AML-193 (cell line): Measurements from ENCODE around the gene CDCA4.

ENCODE experiments used
- DNase-seq, 2 experiments: peaks; one replicate each; lab custom pipeline; 2025; lab: John Stamatoyannopoulos, UW

The CDCA4 gene

DNA sequence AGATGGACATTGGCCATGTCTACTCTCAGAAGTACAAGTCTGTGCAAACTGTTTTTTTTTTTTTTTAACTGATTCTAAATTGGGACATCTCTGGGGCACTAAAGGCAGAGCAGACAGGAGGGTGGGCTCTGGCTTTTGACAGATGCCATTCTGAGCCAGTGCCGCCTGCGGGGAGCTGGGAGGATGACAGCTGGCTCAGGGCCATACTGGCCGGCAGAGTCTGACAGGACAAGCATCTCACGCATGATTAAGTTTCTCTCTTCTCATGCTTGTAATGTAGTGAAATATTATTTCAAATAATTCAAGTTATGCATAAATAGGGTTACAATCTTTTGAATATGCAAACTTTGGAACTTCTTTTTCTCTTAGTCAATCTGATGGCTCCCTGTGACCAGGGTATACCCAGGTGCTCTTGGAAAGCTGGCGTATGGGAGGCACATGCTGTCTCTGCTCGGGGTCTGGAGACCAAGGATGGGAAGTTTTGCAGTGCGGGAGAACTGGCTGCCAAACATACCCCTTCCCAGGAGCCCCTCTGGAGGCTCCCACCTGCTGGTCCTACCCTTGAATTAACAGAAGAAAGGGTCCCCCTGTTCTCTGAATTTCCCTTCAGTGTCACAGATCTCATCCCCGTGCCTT lies 7.6 kb downstream of the CDCA4 start:
- no peak for DNase-seq

- DNase-seq: no peak
Observed at GRCh38 chr14:105012171-105012985, 8.5 kb downstream of the CDCA4 start.

- no peak for DNase-seq
Observed at GRCh38 chr14:105011312-105011990, 9.4 kb downstream of the CDCA4 start.

GRCh38 chr14:105010891-105011291 lies 10.0 kb downstream of the CDCA4 start:
- no peak for DNase-seq

- DNase-seq: no peak
Observed at GRCh38 chr14:105010106-105010505, 10.8 kb downstream of the CDCA4 start.

DNA sequence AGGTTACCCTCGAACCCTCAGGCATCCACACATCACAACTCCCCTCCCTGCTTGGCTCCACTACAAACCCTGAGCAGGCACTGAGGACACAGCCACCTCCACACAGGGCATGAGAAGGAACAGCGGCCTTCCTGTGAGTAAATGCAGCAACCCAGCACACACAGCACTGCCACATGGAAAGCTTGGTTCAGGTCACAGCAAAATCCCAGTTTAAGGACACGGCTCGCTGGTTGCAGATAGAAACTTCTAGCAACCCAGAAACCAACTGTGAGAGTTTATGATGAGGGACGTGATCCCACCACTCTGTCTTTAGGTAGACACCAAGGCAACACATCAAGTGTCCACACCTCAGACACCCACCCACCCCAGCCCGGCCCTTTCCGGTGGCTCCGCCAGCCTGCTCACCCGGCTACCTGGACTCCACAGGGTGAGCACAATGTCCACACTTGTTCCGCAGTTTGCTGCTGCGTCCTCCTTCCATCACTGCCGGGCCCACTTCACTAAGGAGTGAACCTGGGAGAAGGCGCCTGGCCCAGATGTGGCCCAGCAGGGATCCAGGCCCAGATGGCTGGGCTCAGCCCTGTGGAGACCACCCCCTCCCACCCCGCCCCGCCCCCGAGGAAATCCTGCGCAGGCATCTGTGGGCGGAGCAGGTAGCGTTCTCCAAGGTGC lies 13.2 kb downstream of the CDCA4 start:
- DNase-seq: no peak

DNA sequence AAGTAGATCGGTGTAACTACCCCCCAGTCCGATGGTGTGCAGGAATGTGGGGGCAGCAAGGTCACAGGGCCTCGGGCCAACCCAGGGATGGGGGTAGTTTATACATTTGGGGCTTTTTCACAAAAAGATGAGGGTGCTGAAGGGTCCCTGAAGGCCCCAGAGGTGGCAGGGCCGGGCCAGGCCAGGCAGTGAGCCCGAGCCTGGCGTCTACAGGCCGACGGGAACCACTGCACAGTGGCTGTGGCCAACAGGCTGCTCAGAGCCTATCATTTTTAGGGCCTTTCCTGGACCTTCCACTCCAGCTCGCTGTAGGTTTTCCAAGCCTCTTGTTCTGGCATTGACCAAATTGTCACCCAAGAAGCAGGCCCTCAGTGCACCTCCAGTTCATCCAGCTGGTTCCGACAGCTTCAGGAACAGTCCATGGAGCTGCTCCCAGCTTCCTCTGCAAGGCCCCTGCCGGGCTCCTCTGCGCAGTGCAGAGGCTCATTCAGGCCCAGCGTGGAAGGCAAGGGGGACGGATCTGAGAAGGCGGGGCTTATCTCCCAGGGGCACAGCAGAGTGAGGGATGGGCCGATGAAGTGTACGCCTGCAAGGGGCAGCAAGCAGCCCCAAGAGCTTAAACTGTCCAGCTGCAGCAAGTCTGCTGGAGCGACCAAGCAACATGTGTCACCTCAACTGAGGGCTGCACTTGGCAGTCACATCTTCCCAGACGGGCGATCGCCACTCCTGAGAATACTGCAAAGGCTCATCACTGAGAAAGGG lies 13.9 kb downstream of the CDCA4 start:
- DNase-seq: no peak

DNA sequence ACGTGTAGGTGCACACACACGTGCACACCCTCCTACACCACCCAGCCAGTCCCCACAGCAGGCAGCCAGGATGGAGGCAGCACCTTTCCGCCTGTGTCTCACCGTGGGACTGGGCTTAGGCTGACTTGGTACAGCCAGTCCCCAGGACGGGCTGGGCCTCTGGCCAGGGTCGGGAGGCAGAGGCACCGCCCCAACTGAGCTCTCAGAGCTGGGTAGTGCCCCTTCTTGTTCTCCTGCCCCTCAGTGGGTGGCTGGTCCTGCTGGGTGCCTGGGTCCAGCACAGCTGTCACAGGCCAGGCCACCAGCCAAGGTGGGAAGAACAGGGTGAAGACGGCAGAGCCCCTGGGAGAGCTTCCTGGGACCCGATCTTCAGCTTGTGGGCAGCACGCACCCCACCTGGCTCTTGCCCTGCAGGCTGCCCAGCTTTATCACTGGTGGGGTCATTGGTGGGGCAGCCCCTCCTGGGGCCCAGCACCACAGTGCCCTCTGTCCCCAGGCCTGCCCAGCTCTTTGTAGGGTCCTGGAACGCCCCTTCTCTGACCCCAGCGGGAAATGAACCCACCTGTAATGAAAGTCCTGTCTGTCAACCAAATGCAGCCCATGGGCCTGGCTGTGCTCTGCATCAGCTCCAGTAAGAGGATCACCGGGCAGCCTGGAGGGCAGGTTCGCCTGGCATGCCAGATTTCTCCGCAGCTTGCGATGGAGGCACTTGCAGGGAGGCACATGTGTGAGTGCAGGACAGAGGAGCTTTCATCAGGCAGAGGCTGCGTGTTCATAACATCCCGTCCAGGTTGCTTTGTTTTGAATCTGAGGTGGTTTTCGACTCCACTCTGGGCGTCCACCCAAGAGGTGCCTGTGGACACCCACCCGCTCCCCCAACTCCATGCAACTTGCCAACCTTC lies 14.7 kb downstream of the CDCA4 start:
- no peak for DNase-seq

DNA sequence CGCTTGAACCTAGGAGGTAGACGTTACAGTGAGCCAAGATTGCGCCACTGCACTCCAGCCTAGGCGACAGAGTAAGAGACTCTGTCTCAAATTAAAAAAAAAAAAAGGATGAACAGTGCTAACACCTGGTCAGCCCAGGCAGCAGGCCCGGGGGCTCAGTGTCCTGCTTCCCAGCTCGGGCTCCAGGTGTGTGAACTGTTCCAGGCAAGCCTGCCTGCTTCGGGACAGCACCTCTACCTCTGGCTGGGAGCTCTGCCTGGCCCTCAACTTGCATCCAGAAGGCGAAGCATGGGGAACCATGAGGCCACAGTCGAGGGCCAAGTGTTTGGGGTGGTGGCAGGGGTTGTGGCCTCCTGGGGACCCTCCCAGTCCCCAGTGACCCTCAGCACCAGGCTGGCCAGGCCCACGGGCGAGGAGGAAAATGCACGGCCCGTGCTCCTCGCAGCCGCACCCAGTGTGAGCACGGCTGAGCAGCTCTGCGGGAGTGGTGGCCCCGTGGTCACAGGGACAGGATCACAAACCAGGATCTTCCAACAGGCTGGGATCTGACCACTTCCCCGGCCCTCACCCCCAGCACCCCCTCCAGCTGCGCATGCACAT lies 15.5 kb downstream of the CDCA4 start:
- no peak for DNase-seq

DNA sequence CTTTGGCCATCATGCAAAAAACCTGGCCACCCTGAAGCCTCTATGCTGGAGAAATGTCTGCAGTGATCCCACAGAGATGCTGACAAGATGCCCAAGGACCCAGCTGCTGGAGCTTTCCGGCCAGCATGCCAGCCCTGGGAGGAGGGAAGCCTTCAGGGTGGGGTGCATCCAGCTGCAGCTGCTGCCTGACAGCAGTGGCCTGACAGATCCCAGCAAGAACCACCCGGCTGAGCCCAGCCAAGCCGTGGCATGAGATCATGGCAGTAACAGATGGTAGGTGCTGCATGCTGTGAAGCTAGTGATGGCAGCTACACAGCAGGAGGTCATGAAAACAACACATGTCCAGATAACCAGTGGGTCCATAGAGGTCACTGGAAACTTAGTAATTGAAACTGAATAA lies 21.5 kb downstream of the CDCA4 start:
- DNase-seq: no peak

GRCh38 chr14:104998801-104999200 lies 22.1 kb downstream of the CDCA4 start:
- no peak for DNase-seq

DNA sequence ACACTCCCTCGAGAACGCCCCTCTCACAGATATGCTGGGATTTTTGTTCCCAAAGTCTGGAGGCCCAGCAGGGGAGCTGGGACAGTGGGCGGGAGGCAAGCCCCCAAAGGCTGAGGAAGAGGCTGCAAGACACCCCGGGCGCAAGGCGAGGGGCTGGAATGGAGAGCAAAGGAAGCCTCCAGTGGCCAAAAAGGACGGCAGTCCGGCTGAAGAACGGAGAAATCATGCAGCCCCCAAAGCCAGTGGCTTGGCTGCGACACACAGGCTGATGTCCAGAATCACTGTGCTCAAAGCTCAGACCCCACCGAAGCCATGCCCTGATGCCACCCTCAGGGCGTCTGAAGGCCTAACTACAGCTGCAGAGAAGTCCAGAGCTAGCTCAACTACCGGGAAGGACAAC lies 24.4 kb downstream of the CDCA4 start:
- no peak for DNase-seq

- no peak for DNase-seq
Observed at GRCh38 chr14:104996032-104996431, 24.9 kb downstream of the CDCA4 start.

DNA sequence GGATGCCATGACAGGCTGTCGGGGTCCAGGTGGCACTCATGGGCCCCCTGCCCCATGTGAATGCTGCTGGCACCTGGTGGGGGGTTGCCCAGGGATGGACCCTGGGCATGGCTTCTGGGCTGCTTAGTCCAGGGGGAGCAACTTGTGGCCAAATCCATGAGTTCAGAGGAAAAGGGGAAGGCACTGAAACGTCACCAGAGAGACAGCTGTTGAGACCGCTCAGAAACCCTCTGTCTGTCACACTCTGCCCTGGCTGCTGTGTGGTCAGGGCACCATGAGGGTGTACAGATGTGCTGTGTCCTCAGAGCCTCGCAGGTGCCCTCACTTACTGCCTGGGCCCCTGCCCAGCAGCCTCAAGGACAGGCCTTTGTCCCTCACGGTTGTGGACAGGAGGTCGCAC lies 25.9 kb downstream of the CDCA4 start:
- DNase-seq: no peak

DNA sequence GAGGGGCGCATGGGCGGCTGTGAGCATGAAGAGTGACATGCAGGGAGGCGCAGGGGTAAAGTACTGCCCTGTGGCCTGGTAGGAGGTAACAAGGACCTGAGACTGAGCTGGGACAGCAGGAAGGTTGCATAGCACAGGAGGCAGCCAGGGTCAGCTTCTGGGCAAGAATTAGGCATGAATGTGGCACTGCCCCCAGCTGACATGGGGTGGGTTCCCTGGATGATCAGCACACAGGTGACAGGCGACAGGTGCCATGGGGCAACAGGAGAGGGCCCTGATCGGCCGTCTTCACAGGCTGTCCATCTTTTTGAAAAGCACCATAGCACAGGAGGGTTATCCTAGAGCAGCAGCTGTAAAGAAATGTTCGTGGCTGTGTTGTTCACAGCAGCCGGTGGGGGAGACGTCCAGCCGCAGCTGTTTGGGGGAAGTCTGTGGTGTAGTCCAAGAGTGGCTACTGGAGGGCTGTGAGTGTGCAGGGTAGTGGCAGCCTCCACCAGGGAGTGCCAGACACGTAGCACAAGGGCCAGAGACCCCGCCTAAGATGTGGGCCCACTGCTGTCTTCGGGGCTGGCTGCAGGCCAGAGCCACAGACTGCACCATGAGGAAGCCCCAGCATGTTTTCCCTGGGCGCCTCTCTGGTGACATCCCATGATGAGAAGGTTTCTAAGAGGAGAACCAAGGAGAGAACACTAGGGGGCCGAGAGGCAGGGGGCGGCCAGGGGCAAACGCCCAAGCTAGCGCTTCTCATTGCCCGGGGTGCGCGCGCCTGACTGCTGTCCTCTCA lies 26.9 kb downstream of the CDCA4 start:
- DNase-seq: no peak

- no peak for DNase-seq
Observed at GRCh38 chr14:104993306-104993705, 27.6 kb downstream of the CDCA4 start.

- DNase-seq: no peak
Observed at GRCh38 chr14:104992501-104992900, 28.4 kb downstream of the CDCA4 start.

GRCh38 chr14:104991896-104992230 lies 29.0 kb downstream of the CDCA4 start:
- no peak for DNase-seq

DNA sequence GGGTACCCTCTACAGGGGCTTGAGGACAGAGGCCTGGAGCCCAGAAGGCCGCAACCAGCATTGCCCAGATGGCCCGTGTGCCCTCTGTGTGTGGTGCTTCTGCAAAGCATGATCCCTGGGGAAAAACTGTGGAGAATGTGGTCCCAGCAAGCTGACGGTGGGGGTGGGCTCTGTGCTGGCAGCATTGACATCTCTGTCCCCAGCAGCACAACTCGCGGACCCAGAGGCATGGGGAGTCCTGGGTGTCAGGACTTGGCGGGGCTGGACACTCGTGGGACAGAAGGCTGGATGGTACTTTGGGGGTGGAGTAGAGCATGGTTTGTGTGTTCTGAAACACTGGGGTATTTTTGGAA lies 31.0 kb downstream of the CDCA4 start:
- no peak for DNase-seq
